Ovary (tissue), 9 donors: Measurements from ENCODE around the gene TBC1D25. TPM values are rescaled to one million over a fixed set of nuclear protein-coding genes. Genes with fewer than 3 reads are reported as not detected.

Source experiments
- DNase-seq, 5 donors: peaks; one replicate each; pipeline ENCODE4 v3.0.0-alpha.2; 2019 to 2020
- H3K27ac ChIP-seq, 2 donors: fragments of 200-600 bp; one replicate each; pipeline versions ENCODE4 v1.5.1 to v1.8.0; 2019 to 2022
- H3K27me3 ChIP-seq: fragments of 200-600 bp; one replicate; pipeline ENCODE4 v1.8.0; 2022
- H3K36me3 ChIP-seq: fragments of 200-600 bp; sonication (generic); one replicate; pipeline ENCODE4 v1.5.1; 2019
- H3K4me1 ChIP-seq: one replicate; pipeline ENCODE4 v1.8.1; 2013; ENCODE audit warnings: mild to moderate bottlenecking, moderate library complexity; ENCODE audit not compliant: insufficient read depth
- H3K4me3 ChIP-seq: fragments of 200-600 bp; sonication (generic); one replicate; pipeline ENCODE4 v1.5.1; 2017
- H3K9me3 ChIP-seq, 2 donors: fragments of 200-600 bp in 1 of 2; sonication (generic) in 1 of 2; one replicate each; pipeline versions ENCODE4 v1.5.1 to v1.8.1; 2013 to 2019; ENCODE audit warnings: mild to moderate bottlenecking in 1 of 2, moderate library complexity in 1 of 2
- EP300 ChIP-seq: sonication (generic); formaldehyde crosslinking; IDR thresholded peaks from one replicate; pipeline ENCODE4 v1.6.1; 2017; ENCODE audit warnings: antibody characterized with exemption
- POLR2A ChIP-seq: fragments of 450-650 bp; IDR thresholded peaks from one replicate; pipeline ENCODE4 v1.6.1; 2017; ENCODE audit warnings: antibody characterized with exemption, mild to moderate bottlenecking, moderate library complexity
- WGBS, 3 donors: extraction: QIAGEN DNeasy Blood & Tissue Kit in 1 of 3; methylation state at CpG; one replicate each; pipeline versions ENCODE4 v1.1.5 to v1.1.7; 2013 to 2017; 5-methylcytosine and 5-hydroxymethylcytosine counted together
- intact Hi-C, 4 donors: fragments of 100-400 bp; cut with DNase I; formaldehyde crosslinking; loops; one replicate each; pipeline versions ENCODE4 v1.11.0 to v1.15.1; 2022 to 2023
- polyA plus RNA-seq, 2 donors: library from polyadenylated mRNA; stranded (reverse); fragments of 200-250 nt in 1 of 2; fragments of 350-450 nt in 1 of 2; fragmentation: Illumina TruSeq in 1 of 2; extraction: RNeasy Lipid Tissue Mini Kit (QIAGEN cat#74804) in 1 of 2; gene quantifications; one replicate each; pipeline ENCODE4 v1.2.3, GENCODE V29; 2013 to 2014
- total RNA-seq, 7 donors: library from RNA; depleted of rRNA in 2 of 7; stranded (reverse); fragments of >200 nt in 2 of 7; fragmentation: NEBNext Ultra II Directional in 3 of 7; extraction: Animal tissue kit (Norgen Biotek cat#: 25700) in 3 of 7; gene quantifications; one replicate each; pipeline versions ENCODE4 v1.1.0 to v1.2.4, GENCODE V29; 2016 to 2023
- TF ChIP-seq, protein P1 (sequence below), 3 donors: fragments of 450-650 bp in 2 of 3; fragments of 200-600 bp in 1 of 3; IDR thresholded peaks; one replicate each; pipeline versions ENCODE4 v1.5.1 to v1.8.0; 2016 to 2022; ENCODE audit warnings: antibody characterized with exemption in 3 of 3, mild to moderate bottlenecking in 1 of 3
- donor health status: DM: no; HTN: no; CAD: no; lungs with moderate emphysema.
- donor health status: DM: no; HTN: no; CAD: no.
- donor health status: Bipolar disorder and iron deficiency.
- donor health status: DM: yes; HTN: yes; CAD: no.
- donor health status: DM: no; HTN: no; CAD: no.
- donor health status: DM: yes; HTN: yes; CAD: no.

The TBC1D25 gene
- total and polyA plus RNA-seq, 9 donors, result 8.1 to 16.0 (median 12.2) TPM

GRCh38 chrX:48498374-48498809, 41.1 kb upstream of the TBC1D25 start:
- Histone ChIP-seq H3K27ac (no peak overlapping the region), H3K36me3 (no peaks in the 10 kb centered on the region), H3K9me3 (no peaks in the 10 kb centered on the region), H3K4me3 (no peak overlapping the region), H3K27me3 (no peaks in the 10 kb centered on the region), H3K4me1 (no peaks in the 10 kb centered on the region)
- 62 to 69% (median 64%) methylated on average over 6 of the region's 6 CpGs for WGBS, 3 donors
- no peak for DNase-seq
- no peak for TF ChIP-seq POLR2A
- TF ChIP-seq EP300, result no peak
- TF ChIP-seq, protein P1, sequence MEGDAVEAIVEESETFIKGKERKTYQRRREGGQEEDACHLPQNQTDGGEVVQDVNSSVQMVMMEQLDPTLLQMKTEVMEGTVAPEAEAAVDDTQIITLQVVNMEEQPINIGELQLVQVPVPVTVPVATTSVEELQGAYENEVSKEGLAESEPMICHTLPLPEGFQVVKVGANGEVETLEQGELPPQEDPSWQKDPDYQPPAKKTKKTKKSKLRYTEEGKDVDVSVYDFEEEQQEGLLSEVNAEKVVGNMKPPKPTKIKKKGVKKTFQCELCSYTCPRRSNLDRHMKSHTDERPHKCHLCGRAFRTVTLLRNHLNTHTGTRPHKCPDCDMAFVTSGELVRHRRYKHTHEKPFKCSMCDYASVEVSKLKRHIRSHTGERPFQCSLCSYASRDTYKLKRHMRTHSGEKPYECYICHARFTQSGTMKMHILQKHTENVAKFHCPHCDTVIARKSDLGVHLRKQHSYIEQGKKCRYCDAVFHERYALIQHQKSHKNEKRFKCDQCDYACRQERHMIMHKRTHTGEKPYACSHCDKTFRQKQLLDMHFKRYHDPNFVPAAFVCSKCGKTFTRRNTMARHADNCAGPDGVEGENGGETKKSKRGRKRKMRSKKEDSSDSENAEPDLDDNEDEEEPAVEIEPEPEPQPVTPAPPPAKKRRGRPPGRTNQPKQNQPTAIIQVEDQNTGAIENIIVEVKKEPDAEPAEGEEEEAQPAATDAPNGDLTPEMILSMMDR (IDR thresholded peaks at IDR 0.05), result no peak
- intact Hi-C loops, result no loop called here

GRCh38 chrX:48504261-48504660, 35.3 kb upstream of the TBC1D25 start:
- 68 to 76% (median 69%) methylated on average over 7 of the region's 7 CpGs for WGBS, 3 donors
- TF ChIP-seq EP300 (no peak), POLR2A (no peak)
- TF ChIP-seq, protein P1 (IDR thresholded peaks at IDR 0.05), result no peak
- Histone ChIP-seq H3K27ac (no peak overlapping the region), H3K9me3 (no peaks in the 10 kb centered on the region), H3K4me1 (no peaks in the 10 kb centered on the region), H3K4me3 (no peak overlapping the region), H3K36me3 (no peaks in the 10 kb centered on the region), H3K27me3 (no peaks in the 10 kb centered on the region)
- DNase-seq, result no peak
- intact Hi-C loops, result no loop called here

DNA sequence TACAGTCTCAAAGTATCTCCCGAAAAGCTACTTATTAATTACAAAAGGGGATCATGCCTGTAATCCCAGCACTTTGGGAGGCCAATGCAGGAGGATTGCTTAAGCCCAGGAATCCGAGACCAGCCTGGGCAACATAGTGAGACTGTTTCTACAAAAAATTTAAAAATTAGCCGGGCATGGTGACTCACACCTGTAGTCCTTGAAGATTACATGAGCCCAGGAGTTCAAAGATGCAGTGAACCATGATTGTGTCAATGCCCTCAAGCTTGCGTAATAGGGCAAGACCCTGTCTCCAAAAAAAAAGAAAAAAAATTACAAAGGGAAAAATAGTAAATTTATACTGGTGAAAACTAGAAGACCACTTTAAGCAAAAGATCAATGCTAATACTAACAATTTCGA, 34.0 kb upstream of the TBC1D25 start:
- intact Hi-C loops, result no loop called here
- Histone ChIP-seq H3K4me3 (no peak overlapping the region), H3K9me3 (no peaks in the 10 kb centered on the region), H3K4me1 (no peaks in the 10 kb centered on the region), H3K27me3 (no peaks in the 10 kb centered on the region), H3K36me3 (no peaks in the 10 kb centered on the region), H3K27ac (no peak overlapping the region)
- DNase-seq, result no peak
- WGBS, 3 donors, result 62 to 79% (median 69%) methylated on average over 5 of the region's 5 CpGs
- TF ChIP-seq, protein P1 (IDR thresholded peaks at IDR 0.05), result no peak
- TF ChIP-seq POLR2A, result no peak
- no peak for TF ChIP-seq EP300

GRCh38 chrX:48507246-48507645, 32.3 kb upstream of the TBC1D25 start:
- H3K27ac ChIP-seq, result no peak overlapping the region
- intact Hi-C loops, result no loop called here
- H3K27me3 ChIP-seq, result no peaks in the 10 kb centered on the region
- no peaks in the 10 kb centered on the region for H3K9me3 ChIP-seq
- H3K36me3 ChIP-seq, result no peaks in the 10 kb centered on the region
- no peak overlapping the region for H3K4me3 ChIP-seq
- 69 to 76% (median 75%) methylated on average over 5 of the region's 5 CpGs for WGBS, 3 donors
- DNase-seq, result no peak
- H3K4me1 ChIP-seq, result no peaks in the 10 kb centered on the region
- TF ChIP-seq, protein P1 (IDR thresholded peaks at IDR 0.05), result no peak
- no peak for TF ChIP-seq POLR2A
- TF ChIP-seq EP300, result no peak
